Natural killer cell treated with Interleukin-12 subunit alpha and Interleukin-12 subunit beta and Interleukin-15 and Interleukin-18, amount 100 ng/mL, for 72 hours (primary cell): ENCODE data around the gene CACHD1. TPM values are rescaled to one million over a fixed set of nuclear protein-coding genes. Genes with fewer than 3 reads are reported as not detected.

Source experiments
- ATAC-seq, 2 donors: fragments of 150-1000 bp; cut with Tn5 transposase in 1 of 2; sonication (Bioruptor Pico), chemical (Tn5 transposase) in 1 of 2; 2 replicates each; pipeline ENCODE4 v1.10.0; 2021
- DNase-seq: peaks from one replicate; pipeline ENCODE4 v3.0.0; 2022; ENCODE audit warnings: low spot score
- H3K27ac Mint-ChIP-seq, 2 donors: 1 replicate in 1 of 2; 2 replicates in 1 of 2; pipeline ENCODE4 v1.8.0; 2022; ENCODE audit warnings: mixed read lengths in 2 of 2, mild to moderate bottlenecking in 1 of 2, moderate library complexity in 1 of 2
- H3K27me3 Mint-ChIP-seq, 2 donors: 1 replicate in 1 of 2; 2 replicates in 1 of 2; pipeline ENCODE4 v1.8.0; 2022; ENCODE audit warnings: mixed read lengths in 2 of 2
- H3K36me3 Mint-ChIP-seq: one replicate; pipeline ENCODE4 v1.8.0; 2022; ENCODE audit warnings: mixed read lengths
- H3K4me1 Mint-ChIP-seq, 2 donors: 1 replicate in 1 of 2; 2 replicates in 1 of 2; pipeline ENCODE4 v1.8.0; 2022; ENCODE audit warnings: low read depth in 2 of 2, mixed read lengths in 2 of 2, mild to moderate bottlenecking in 1 of 2
- H3K4me3 Mint-ChIP-seq: one replicate; pipeline ENCODE4 v1.8.0; 2022; ENCODE audit warnings: mixed read lengths
- H3K9me3 Mint-ChIP-seq: 2 replicates; pipeline ENCODE4 v1.8.0; 2022; ENCODE audit warnings: mixed read lengths
- total RNA-seq, 2 donors: library from RNA; stranded (reverse); gene quantifications; one replicate each; pipeline ENCODE4 v1.2.3, GENCODE V29; 2022

Gene CACHD1
- total RNA-seq, 2 donors from 2014 or later: 0.11 to 0.14 TPM

DNA sequence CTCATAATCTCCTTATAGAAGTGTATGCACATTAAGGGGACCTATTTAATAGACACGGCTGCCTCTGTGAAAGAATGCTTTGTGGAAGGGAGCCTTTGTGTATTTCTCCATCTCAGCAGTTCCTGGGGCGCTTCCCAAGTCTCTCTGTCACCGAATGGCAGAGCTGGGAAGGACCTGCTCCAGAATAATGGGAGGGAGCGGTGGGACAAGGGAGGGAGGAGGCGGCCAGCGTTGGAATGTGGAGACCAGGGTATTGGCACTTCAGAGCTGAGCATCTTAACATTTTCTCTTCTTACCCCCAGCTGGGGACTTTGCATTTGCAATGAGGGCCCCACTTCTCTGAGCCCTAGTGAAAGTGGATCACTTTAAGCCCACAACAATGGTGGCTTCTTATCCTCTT lies 23.9 kb downstream of the CACHD1 start:
- no peak for ATAC-seq
- no peaks in the 10 kb centered on the region for H3K4me1 Mint-ChIP-seq
- no peaks in the 10 kb centered on the region for H3K9me3 Mint-ChIP-seq
- no peak for DNase-seq
- peaks cover 15 to 27% of the 10 kb centered on the region in 2 donors for H3K27me3 Mint-ChIP-seq
- H3K27ac Mint-ChIP-seq: no peak overlapping the region
- no peak overlapping the region for H3K4me3 Mint-ChIP-seq
- no peaks in the 10 kb centered on the region for H3K36me3 Mint-ChIP-seq

DNA sequence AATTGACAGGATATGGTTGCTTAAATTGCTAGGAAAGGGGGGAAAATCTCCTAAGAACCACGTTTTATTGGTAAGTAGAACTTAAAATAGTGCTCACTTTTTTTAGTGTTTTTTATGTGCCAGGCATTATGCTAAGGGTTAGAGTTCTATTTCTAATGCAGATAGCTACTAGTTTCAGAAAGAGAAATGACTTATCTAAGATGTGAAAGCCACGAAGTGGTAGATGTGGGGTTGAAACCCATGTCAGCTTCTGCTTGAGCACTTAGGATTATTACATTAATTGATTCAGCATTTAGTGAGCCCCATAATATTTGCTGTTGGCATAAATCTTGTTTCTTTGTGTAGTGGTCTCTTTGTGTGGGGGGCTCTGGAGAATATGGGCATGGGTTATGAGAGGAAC lies 24.7 kb downstream of the CACHD1 start:
- Mint-ChIP-seq H3K27me3 (peaks cover 19 to 33% of the 10 kb centered on the region in 2 donors), H3K27ac (no peak overlapping the region), H3K4me3 (no peak overlapping the region), H3K4me1 (no peaks in the 10 kb centered on the region), H3K36me3 (no peaks in the 10 kb centered on the region), H3K9me3 (no peaks in the 10 kb centered on the region)
- DNase-seq (no peak), ATAC-seq (no peak)

DNA sequence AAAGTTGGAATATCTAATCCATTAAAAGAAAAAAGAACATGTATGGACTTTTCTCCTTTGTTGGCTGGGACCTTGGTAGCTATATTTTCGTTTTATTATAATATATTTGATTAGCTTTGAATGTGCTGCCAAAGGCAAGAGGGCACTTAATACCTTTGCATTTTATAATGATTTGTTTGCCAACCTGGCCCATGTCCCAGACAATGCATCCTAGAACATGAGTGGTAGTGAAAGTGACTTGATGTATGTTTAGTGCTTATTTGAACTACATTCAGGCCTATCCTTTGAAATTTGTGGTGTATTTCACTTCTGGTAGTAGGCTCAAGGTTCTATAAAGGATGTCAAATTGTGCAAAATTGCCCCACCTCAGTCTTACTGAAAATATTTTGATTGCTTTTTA lies 25.9 kb downstream of the CACHD1 start:
- no peak for DNase-seq
- H3K27me3 Mint-ChIP-seq: peaks cover 19 to 33% of the 10 kb centered on the region in 2 donors
- H3K36me3 Mint-ChIP-seq: no peaks in the 10 kb centered on the region
- ATAC-seq: no peak
- no peaks in the 10 kb centered on the region for H3K9me3 Mint-ChIP-seq
- H3K27ac Mint-ChIP-seq: no peak overlapping the region
- H3K4me1 Mint-ChIP-seq: no peaks in the 10 kb centered on the region
- H3K4me3 Mint-ChIP-seq: no peak overlapping the region

DNA sequence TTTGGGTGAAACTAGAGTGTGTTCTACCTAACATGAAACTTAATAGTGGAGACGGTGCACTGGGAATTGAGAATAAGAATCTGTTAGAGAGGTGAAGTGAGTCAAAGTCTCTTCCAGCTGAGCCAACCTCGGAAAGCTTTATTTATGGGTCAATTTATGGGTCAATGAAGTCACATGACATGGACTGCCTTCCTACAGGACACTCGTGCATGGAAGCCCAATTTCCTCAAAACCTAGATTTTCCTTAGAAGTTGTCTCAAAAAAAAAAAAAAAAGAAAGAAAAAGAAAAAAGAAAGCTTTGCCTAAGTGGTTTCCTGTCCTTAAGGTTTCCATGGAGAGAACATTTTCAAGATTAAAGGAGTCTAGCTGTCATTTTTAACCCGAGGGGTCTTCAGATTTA lies 26.7 kb downstream of the CACHD1 start:
- Mint-ChIP-seq H3K27me3 (peaks cover 16 to 38% of the 10 kb centered on the region in 2 donors), H3K9me3 (no peaks in the 10 kb centered on the region), H3K4me1 (no peaks in the 10 kb centered on the region), H3K36me3 (no peaks in the 10 kb centered on the region), H3K4me3 (no peak overlapping the region), H3K27ac (no peak overlapping the region)
- DNase-seq (no peak), ATAC-seq (no peak)

DNA sequence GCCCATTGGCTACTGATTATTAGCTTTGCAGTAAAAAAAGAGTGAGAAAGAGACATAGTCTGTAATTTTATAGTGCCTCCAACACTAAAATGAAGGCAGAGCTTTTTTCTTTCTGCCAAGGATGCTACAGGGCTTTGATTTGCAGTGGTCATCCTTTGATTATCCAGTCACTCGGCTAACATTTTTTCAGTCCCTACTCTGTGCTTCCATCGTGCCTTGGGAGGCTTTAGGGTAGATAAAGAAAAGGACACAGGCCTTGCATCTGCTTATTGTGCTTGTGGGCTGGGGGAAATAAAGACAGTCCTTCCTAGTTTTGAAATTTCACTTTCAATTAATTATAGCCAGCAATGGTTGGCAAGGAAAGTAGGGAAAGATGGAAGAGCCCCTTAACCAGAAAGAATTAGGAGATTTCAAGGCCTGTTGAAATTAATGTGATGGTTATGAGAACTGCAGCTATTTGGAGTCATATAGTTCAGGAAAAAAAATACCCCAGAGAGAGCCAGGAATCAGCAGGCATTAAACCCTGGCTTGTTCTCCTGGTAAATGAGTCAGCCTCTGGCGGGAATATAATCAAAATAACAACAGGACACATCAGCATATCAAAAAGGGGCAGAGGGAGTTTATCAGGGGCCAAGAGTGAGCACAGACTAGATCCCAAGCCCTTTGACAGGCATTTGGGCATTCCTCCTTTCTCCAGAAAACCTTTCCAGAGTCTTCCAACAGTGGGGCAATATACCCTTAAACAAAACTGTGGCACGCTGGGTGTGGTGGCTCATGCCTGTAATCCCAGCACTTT lies 27.4 kb downstream of the CACHD1 start:
- Mint-ChIP-seq H3K27ac (no peak overlapping the region), H3K27me3 (peaks cover 16 to 45% of the 10 kb centered on the region in 2 donors), H3K36me3 (no peaks in the 10 kb centered on the region), H3K9me3 (no peaks in the 10 kb centered on the region), H3K4me1 (no peaks in the 10 kb centered on the region), H3K4me3 (no peak overlapping the region)
- no peak for DNase-seq
- no peak for ATAC-seq

DNA sequence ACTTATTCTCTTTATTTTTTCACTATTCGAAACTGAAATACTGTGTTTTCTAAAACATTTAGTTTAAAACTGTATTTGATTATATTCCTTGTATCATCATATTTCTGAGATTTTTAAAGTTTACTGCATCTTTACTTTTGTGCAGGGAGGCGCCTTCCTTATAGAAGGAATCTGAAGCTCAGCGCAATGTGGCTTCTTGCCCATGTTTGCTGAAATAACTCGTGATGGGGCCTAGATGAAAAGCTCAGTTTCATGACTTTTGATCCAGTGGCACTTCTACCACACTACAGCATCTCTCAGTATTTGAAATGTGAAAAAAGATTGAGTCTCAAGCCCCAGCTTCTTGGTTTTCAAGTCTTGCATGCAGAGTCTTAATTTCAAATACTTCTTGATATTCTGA lies 28.4 kb downstream of the CACHD1 start:
- H3K9me3 Mint-ChIP-seq: no peaks in the 10 kb centered on the region
- no peak for DNase-seq
- peaks cover 16 to 55% of the 10 kb centered on the region in 2 donors for H3K27me3 Mint-ChIP-seq
- no peak overlapping the region for H3K27ac Mint-ChIP-seq
- H3K36me3 Mint-ChIP-seq: no peaks in the 10 kb centered on the region
- no peaks in the 10 kb centered on the region for H3K4me1 Mint-ChIP-seq
- H3K4me3 Mint-ChIP-seq: no peak overlapping the region
- ATAC-seq: no peak

GRCh38 chr1:64499011-64499410 lies 29.1 kb downstream of the CACHD1 start:
- Mint-ChIP-seq H3K27me3 (peaks cover 16 to 58% of the 10 kb centered on the region in 2 donors), H3K27ac (no peak overlapping the region), H3K4me3 (no peak overlapping the region), H3K36me3 (no peaks in the 10 kb centered on the region), H3K4me1 (no peaks in the 10 kb centered on the region), H3K9me3 (no peaks in the 10 kb centered on the region)
- DNase-seq: no peak
- no peak for ATAC-seq

- H3K4me1 Mint-ChIP-seq: no peaks in the 10 kb centered on the region
- H3K27ac Mint-ChIP-seq: no peak overlapping the region
- peaks cover 10 to 54% of the 10 kb centered on the region in 2 donors for H3K27me3 Mint-ChIP-seq
- no peaks in the 10 kb centered on the region for H3K36me3 Mint-ChIP-seq
- ATAC-seq: no peak
- no peak overlapping the region for H3K4me3 Mint-ChIP-seq
- no peak for DNase-seq
- no peaks in the 10 kb centered on the region for H3K9me3 Mint-ChIP-seq
Observed at GRCh38 chr1:64499966-64500365, 30.0 kb downstream of the CACHD1 start.

GRCh38 chr1:64502083-64502482 lies 32.2 kb downstream of the CACHD1 start:
- no peak for ATAC-seq
- no peaks in the 10 kb centered on the region for H3K36me3 Mint-ChIP-seq
- peaks cover 15 to 62% of the 10 kb centered on the region in 2 donors for H3K27me3 Mint-ChIP-seq
- no peak for DNase-seq
- no peaks in the 10 kb centered on the region for H3K9me3 Mint-ChIP-seq
- no peak overlapping the region for H3K27ac Mint-ChIP-seq
- H3K4me1 Mint-ChIP-seq: peaks cover 3 to 7% of the 10 kb centered on the region in 2 donors
- H3K4me3 Mint-ChIP-seq: no peak overlapping the region

DNA sequence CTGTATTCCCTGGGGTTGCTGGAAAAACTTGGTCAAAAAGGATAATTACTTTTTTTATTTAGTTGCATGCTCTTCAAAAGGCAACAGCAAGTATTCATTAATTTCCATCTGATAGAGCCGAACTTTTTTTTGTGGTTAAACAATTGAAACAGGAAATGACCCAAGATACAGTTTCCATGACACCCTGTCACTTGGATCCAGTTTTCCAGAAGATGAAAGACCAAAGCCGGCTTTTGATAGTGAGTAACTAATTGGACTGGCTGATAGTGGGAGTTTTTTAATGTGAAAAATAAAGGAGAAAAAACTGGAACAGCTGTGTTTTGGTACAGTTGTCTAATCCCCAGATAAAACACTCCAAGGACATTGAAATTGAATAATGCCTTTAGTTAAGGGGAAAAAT lies 33.0 kb downstream of the CACHD1 start:
- Mint-ChIP-seq H3K27ac (no peak overlapping the region), H3K36me3 (no peaks in the 10 kb centered on the region)
- DNase-seq: no peak

GRCh38 chr1:64505232-64505943 lies 35.5 kb downstream of the CACHD1 start:
- Mint-ChIP-seq H3K27ac (no peak overlapping the region), H3K9me3 (no peaks in the 10 kb centered on the region), H3K36me3 (no peaks in the 10 kb centered on the region), H3K4me3 (peak overlapping the region; percentile 74), H3K27me3 (peaks cover 12 to 70% of the 10 kb centered on the region in 2 donors), H3K4me1 (peaks cover 3 to 7% of the 10 kb centered on the region in 2 donors)
- no peak for DNase-seq
- ATAC-seq: peak; percentile 33 to 71

More for the DNA sequence above, 33.0 kb downstream of the CACHD1 start:
- peaks cover 3 to 7% of the 10 kb centered on the region in 2 donors for H3K4me1 Mint-ChIP-seq
- no peak for ATAC-seq
- H3K27me3 Mint-ChIP-seq: peaks cover 15 to 66% of the 10 kb centered on the region in 2 donors
- no peak overlapping the region for H3K4me3 Mint-ChIP-seq
- H3K9me3 Mint-ChIP-seq: no peaks in the 10 kb centered on the region

DNA sequence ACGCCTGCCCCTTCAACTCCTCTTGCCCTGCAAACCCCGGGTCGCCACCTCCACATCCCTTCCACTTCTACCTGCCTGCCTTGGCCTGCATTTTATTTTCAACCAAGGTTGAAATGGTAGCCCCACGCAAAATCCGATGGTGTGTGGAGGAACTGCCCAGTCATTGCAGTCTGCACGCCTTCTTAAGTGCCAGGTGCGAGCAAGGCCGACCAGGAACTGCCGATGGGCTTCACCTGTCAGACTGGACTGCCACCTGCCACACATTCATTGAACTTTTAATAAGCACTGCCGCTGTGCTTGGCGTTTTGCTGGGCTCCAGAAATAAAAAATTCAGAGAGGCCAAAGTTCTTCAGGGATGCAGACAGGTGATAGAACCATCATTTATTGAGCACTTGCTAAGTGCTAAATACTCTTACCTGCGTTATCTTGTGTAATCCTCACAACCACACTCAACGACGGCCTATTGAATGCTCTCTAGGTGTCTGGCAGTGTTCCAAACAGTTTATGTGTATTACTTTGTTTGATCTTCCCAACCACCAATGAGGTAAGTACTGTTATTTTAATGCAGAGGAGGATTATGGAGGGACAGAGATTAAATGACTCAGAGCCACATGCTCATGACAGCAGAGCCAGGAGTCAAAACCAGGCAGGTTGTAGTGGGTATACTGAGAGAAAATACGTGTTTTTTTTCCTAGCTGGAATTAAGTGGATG lies 36.2 kb downstream of the CACHD1 start:
- no peaks in the 10 kb centered on the region for H3K9me3 Mint-ChIP-seq
- H3K27ac Mint-ChIP-seq: no peak overlapping the region
- H3K27me3 Mint-ChIP-seq: peaks cover 12 to 76% of the 10 kb centered on the region in 2 donors
- H3K4me1 Mint-ChIP-seq: peaks cover 3 to 7% of the 10 kb centered on the region in 2 donors
- ATAC-seq: no peak
- no peak for DNase-seq
- H3K4me3 Mint-ChIP-seq: peak overlapping the region; percentile 74
- no peaks in the 10 kb centered on the region for H3K36me3 Mint-ChIP-seq

GRCh38 chr1:64508629-64509028 lies 38.7 kb downstream of the CACHD1 start:
- Mint-ChIP-seq H3K4me3 (no peak overlapping the region), H3K9me3 (no peaks in the 10 kb centered on the region)

GRCh38 chr1:64511044-64511443 lies 41.1 kb downstream of the CACHD1 start:
- Mint-ChIP-seq H3K9me3 (no peaks in the 10 kb centered on the region), H3K36me3 (no peaks in the 10 kb centered on the region), H3K4me3 (no peak overlapping the region), H3K4me1 (peaks cover 0 to 4% of the 10 kb centered on the region in 2 donors), H3K27ac (no peak overlapping the region), H3K27me3 (peaks cover 9 to 40% of the 10 kb centered on the region in 2 donors)
- no peak for ATAC-seq
- DNase-seq: no peak

More at GRCh38 chr1:64508629-64509028, 38.7 kb downstream of the CACHD1 start:
- Mint-ChIP-seq H3K36me3 (no peaks in the 10 kb centered on the region), H3K4me1 (peaks cover 3 to 7% of the 10 kb centered on the region in 2 donors), H3K27me3 (peaks cover 12 to 51% of the 10 kb centered on the region in 2 donors), H3K27ac (no peak overlapping the region)
- ATAC-seq: no peak
- DNase-seq: no peak
